GM18505 (cell line): ENCODE data around the gene DYNLT2.
"Not testable (repeated sequence)": the region's sequence is repeated elsewhere in the genome, so short reads cannot be mapped to it uniquely, and the experiment has no call there.

ENCODE experiments used
- ATAC-seq: cut with Tn5 transposase; IDR thresholded peaks from one replicate; pipeline ENCODE4 v1.9.1; 2021; ENCODE audit not compliant: unreplicated experiment
- POLR2A ChIP-seq: IDR thresholded peaks from 4 replicates; pipeline ENCODE4 v1.6.1; 2011; ENCODE audit warnings: borderline replicate concordance; ENCODE audit not compliant: insufficient read depth, insufficient read length; ENCODE audit errors: extremely low read depth

The DYNLT2 gene

GRCh38 chr6:169775321-169775720, 23.9 kb upstream of the DYNLT2 start:
- no peak for TF ChIP-seq POLR2A
- no peak for ATAC-seq

DNA sequence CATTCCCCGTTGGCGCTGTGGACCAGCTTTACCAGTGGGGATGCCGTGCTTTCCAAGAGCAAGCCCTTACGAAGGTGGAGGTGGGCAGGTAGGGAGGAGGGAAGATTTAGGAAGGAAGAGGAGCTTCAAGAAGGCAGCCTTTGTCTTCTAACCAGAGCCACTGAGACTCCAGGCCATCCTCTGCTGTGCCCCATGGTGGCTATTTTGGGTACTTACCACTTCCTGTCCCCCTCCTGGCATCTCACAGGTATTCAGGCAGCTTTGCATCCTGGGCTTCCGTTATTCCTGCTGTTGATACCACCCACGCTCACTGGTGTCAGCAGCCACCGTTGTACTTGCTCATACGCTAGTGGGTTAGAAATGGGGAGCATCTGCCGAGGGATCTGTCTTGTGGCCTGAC, 23.0 kb upstream of the DYNLT2 start:
- TF ChIP-seq POLR2A = no peak
- no peak for ATAC-seq

- ATAC-seq = no peak
- TF ChIP-seq POLR2A = no peak
These were observed 15.8 kb upstream of the DYNLT2 start for GRCh38 chr6:169766921-169767736.

DNA sequence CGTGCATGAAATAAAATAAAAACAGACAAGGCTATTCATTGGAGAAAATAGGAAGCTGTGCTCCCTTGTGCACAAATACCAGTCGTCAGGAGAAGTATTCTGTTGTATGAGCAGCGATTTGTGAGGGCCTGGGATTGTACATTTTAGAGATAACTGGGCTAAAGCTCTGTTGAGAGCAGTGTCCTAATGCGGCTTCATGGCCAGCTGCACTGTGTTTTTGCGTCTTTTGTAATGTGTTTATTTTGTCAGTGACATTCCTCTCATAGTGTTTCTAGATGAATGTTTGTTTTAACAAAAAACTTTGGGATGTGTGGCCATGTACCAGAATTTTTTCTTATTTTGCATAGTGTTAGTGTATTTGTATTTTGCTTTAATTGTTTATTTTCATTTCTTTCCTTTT, 14.9 kb upstream of the DYNLT2 start:
- no peak for ATAC-seq
- TF ChIP-seq POLR2A = no peak

GRCh38 chr6:169765789-169766188, 14.4 kb upstream of the DYNLT2 start:
- ATAC-seq = not testable (repeated sequence)

GRCh38 chr6:169763881-169764280, 12.5 kb upstream of the DYNLT2 start:
- ATAC-seq = no peak
- no peak for TF ChIP-seq POLR2A

- ATAC-seq = no peak
These were observed 11.9 kb upstream of the DYNLT2 start for GRCh38 chr6:169763308-169763707.

GRCh38 chr6:169755162-169755561, 3.8 kb upstream of the DYNLT2 start:
- no peak for ATAC-seq
- TF ChIP-seq POLR2A = no peak

More at GRCh38 chr6:169763308-169763707, 11.9 kb upstream of the DYNLT2 start:
- TF ChIP-seq POLR2A = no peak

- ATAC-seq = no peak
- no peak for TF ChIP-seq POLR2A
These were observed 777 bp upstream of the DYNLT2 start for GRCh38 chr6:169752074-169752623.

GRCh38 chr6:169746556-169746955, 4.8 kb downstream of the DYNLT2 start:
- no peak for ATAC-seq
- no peak for TF ChIP-seq POLR2A

- TF ChIP-seq POLR2A = no peak
- no peak for ATAC-seq
These were observed 6.0 kb downstream of the DYNLT2 start for GRCh38 chr6:169745405-169745804.

DNA sequence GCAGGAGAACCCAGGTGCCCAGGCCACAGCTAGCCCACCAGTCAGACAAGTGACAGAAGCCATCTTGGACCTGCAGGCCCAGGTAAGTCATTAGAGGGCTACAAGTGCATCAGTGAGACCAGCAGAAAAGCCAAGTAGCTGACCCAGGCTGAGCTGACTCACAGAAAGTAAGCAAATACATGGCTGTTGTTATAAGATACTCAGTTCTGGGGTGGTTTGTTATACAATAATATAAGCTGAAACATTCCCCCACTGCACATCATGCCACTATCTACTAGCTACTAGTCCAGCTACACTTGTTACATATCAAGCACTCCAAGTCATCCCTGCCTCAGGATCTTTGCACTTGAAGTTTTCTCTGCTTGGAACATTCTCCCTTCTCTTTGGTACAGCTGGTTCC, 10.0 kb downstream of the DYNLT2 start:
- ATAC-seq = no peak
- TF ChIP-seq POLR2A = no peak

DNA sequence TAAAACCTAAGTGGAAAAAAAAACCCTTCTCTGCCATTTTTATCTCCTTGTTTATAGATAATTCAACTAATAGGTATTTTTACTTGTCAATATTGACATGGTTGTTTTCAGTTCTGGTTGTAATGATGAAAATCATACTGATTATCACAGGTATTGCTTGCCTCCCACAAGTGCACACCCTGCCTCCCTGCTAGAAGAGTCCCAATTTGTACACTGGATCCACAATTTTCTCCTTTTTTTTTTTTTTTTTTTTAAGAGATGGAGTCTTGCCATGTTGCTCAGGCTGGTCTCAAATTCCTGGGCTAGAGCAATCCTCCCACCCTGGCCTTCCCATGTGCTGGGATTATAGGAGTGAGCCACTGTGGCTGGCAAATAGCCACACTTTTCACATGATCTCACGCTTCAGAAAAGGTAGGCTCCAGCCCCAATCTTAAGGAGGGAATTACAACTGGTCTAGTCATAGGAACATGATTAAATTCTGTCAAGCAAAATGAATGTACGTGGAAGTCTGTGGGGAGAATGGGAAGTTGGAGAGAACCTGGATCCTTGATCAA, 12.3 kb downstream of the DYNLT2 start:
- TF ChIP-seq POLR2A = no peak

DNA sequence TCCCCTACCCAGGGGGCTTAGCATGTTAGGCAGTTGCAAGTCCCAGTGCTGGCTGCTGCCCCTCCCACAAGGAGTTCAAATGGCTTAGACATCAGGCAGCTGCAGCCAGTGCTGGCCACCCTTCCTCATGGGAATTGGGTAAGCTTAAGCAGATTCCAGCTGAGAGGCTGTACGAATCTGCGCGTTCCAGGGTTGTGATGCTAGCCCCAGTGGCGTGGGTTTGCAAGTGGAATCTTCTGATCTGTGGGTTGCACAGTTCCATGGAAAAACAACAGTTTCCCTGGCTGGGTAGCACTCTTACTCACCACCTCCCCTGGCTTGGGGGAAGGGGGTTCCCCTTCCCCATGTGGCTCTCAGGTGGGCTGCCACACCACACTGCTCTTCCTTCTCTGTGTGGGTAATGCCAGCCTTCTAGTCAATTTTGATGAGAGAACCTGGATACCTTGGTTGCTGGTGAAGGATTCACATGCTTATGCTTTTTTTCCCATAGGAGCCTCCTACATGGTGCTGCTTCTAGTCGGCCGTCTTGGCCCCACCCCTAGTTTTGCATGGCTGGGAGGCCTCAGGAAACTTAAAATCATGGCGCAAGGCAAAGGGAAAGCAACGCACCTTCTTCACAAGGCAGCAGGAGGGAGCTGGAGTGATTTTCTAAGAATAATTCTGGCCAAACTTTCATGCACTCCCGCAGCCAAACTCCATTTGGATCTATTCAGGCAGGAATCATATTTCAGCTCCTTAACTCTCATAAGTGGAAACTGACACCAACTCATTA, 13.0 kb downstream of the DYNLT2 start:
- no peak for TF ChIP-seq POLR2A

More for the DNA sequence above, 12.3 kb downstream of the DYNLT2 start:
- ATAC-seq = no peak

DNA sequence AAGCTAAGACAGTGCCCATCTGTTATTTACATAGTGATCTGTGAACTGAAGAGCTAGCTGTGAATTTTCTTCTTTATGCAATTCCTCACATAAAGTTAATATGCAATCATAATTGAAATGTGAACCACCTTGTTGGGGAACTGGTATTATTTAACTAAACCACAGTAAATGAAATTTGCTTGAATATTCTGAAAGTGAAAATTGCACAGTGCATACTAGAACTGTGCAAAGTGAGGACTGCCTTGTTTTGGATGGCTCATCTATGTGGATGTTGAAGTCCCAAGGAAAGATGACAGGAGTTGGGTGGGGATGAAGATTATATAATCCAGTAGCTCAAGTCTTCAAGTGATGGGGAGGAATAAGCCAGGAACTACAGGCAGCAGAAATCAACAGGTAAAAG, 21.4 kb downstream of the DYNLT2 start:
- TF ChIP-seq POLR2A = no peak
- ATAC-seq = no peak

More for the DNA sequence above, 13.0 kb downstream of the DYNLT2 start:
- no peak for ATAC-seq
